Ammon's horn (tissue), 1 donor: ENCODE data around the gene ALG14.
"Not testable (repeated sequence)": the region's sequence is repeated elsewhere in the genome, so short reads cannot be mapped to it uniquely, and the experiment has no call there.

Experiments used
- DNase-seq: peaks from one replicate; pipeline ENCODE4 v3.0.0-alpha.2; 2016; ENCODE audit warnings: low spot score

Gene ALG14

GRCh38 chr1:95041491-95042165 is 31.1 kb downstream of the ALG14 start:
- peak; percentile 88 for DNase-seq

- DNase-seq, result no peak
Measured at GRCh38 chr1:95040032-95040525, 32.7 kb downstream of the ALG14 start.

- no peak for DNase-seq
Measured at GRCh38 chr1:95039360-95040031, 33.3 kb downstream of the ALG14 start.

- DNase-seq, result no peak
Measured at GRCh38 chr1:95035536-95035935, 37.2 kb downstream of the ALG14 start.

- no peak for DNase-seq
Measured at GRCh38 chr1:95034506-95034905, 38.2 kb downstream of the ALG14 start.

GRCh38 chr1:95033843-95034242 is 38.9 kb downstream of the ALG14 start:
- no peak for DNase-seq

GRCh38 chr1:95029532-95029931 is 43.2 kb downstream of the ALG14 start:
- DNase-seq, result no peak

GRCh38 chr1:95028954-95029353 is 43.8 kb downstream of the ALG14 start:
- DNase-seq, result no peak

GRCh38 chr1:95027046-95027445 is 45.7 kb downstream of the ALG14 start:
- DNase-seq, result no peak

GRCh38 chr1:95023399-95024043 is 49.2 kb downstream of the ALG14 start:
- DNase-seq, result peak; percentile 33

- DNase-seq, result no peak
Measured at GRCh38 chr1:95022644-95022926, 50.2 kb downstream of the ALG14 start.

- peak; percentile 32 for DNase-seq
Measured at GRCh38 chr1:95021805-95022643, 50.7 kb downstream of the ALG14 start.

- no peak for DNase-seq
Measured at GRCh38 chr1:95021119-95021518, 51.6 kb downstream of the ALG14 start.

GRCh38 chr1:95019466-95019865 is 53.3 kb downstream of the ALG14 start:
- not testable (repeated sequence) for DNase-seq

- DNase-seq, result no peak
Measured at GRCh38 chr1:95018602-95019369, 54.0 kb downstream of the ALG14 start.

GRCh38 chr1:95017775-95018174 is 55.0 kb downstream of the ALG14 start:
- no peak for DNase-seq

- DNase-seq, result no peak
Measured at GRCh38 chr1:95015076-95015475, 57.7 kb downstream of the ALG14 start.

- DNase-seq, result peak; percentile 29
Measured at GRCh38 chr1:95013950-95014574, 58.7 kb downstream of the ALG14 start.

GRCh38 chr1:95012389-95012788 is 60.4 kb downstream of the ALG14 start:
- DNase-seq, result no peak

- DNase-seq, result no peak
Measured at GRCh38 chr1:95010158-95010557, 62.6 kb downstream of the ALG14 start.

- DNase-seq, result no peak
Measured at GRCh38 chr1:95007687-95008086, 65.1 kb downstream of the ALG14 start.
